HG02943 (cell line): Measurements from ENCODE around the gene IL1R2.

Source experiments
- ATAC-seq: cut with Tn5 transposase; IDR thresholded peaks from one replicate; pipeline ENCODE4 v1.9.1; 2021; ENCODE audit warnings: mild to moderate bottlenecking, low read depth, moderate library complexity; ENCODE audit not compliant: unreplicated experiment

IL1R2 gene

DNA sequence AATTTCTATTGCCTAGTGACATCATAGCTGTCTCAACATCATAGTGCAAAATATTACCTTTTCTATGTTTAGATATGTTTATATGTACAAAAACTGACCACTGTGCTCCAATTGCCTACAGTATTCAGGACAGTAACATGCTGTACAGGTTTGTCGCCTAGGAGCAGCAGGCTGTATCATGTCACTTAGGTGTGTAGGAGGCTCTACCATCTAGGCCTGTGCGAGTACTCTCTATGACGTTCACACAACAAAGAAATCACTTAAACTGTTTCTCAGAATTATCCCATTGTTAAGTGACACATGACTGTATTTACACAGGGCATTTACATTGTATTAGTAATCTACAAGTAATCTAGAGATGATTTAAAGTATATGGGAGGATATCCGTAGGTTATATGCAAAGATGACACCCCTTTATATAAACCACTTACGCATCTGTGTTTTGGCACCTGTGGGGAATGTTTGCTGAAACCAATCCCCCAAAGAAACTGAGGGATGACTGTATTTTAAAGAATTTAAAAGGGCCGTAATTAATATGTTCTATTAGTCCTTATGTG lies 24.7 kb downstream of the IL1R2 start:
- ATAC-seq: no peak

DNA sequence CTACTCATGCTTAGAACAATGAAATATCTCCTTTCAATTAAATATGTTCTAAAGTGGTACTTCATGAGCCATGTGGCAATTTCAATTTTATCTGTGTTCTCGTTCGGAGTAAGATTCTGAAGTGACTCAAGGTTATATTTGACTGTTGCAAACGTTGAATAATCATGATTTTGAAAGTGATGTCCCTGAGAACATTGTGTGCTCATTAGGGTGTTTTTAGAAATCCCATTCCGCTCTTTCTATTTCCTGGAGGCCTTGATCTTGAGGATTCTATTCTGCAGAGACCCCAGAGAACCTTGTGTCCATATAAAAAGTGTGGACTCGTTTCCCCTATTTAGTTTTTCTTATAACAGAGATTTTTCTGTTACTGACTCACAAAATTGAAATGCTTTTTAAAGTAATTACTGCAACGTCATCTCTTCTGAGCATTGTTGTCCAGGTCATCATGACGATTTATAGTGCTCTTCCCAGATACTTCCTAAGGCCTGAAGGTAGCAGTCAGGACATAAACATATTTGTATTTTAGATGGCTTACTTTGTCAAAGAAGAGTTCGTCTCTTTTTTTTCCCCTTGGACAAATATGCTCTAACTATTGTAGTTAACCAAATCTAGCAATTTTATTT lies 27.2 kb downstream of the IL1R2 start:
- ATAC-seq: no peak

DNA sequence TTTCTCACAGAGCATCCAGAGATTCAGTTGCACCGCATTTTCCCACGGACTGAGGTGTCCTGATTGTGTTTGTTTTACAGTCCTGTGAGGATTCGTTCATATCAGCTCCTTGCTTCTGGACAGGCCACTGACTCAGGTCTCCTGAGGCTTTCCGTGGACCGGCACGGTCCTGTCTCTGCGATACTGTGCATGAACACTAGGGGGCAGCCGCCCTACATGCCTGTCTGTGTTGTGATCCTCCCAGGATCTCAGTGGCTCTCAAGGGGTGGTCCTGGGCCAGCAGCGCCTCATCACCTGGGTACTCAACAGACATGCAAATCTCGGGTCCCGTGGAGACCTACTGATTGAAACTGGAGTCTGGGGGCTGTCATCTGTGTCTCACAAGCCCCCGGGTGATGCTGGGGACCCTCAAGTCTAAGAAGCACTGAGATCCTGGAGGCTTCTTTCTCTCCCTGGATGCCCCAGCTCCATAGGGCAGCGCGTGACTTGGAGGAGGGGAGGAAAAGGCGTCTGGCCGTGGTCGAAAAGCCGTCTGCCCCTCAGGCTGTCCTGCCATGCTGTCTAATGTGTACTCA lies 28.9 kb downstream of the IL1R2 start:
- peak; percentile 43 for ATAC-seq

DNA sequence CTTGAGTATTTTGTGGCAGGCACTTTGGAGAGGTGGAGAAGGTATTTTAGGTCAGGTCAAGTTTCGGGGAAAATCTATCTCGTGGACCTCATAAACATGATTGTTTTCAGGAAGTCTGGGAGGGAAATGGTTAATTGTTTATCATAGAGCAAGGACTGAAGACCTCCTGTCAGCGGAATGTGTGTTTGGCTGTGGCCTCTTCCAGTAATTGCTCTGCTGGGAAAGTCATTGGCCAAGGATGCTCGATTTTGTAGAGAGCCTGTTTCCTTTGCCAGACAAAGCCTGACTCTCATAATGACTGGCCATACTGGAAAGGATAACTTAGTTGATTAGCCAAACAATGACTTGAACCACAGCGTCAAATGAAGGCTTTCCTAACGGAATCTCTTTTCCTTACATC lies 30.0 kb downstream of the IL1R2 start:
- no peak for ATAC-seq

DNA sequence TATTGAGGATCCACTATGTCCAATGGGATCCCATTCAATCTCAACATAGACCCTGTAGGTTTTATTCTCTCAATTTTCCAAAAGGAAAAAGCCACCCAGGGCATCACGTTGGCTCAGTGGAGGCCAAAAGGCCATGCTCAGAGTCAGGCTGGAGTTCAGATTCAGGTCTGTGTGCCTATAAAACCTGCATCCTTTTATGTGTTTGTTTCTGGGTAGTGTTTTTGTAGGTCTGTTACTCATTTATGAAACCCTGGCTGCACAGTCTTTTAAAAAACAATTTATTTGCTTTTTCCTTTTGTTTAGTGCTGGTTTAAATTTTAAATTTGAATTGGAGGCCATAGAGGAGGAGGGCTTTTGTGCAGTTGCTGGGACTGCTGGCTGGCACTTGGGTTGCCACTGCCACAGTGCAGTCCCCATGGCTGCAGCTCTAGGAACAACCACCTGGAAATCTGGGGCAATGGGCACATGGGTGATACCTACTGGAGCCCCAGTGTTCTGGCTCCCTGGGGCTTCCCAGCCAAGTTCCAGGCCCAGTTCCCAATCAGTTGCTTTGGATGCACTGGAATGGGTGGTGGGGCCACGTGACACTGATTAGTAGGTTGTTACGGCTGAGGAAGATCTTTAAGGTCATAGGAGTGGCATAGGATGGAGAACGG lies 31.3 kb downstream of the IL1R2 start:
- ATAC-seq: no peak

- no peak for ATAC-seq
Observed at GRCh38 chr2:102024410-102024809, 32.6 kb downstream of the IL1R2 start.

- peak; percentile 78 for ATAC-seq
Observed at GRCh38 chr2:102025016-102025501, 33.3 kb downstream of the IL1R2 start.

DNA sequence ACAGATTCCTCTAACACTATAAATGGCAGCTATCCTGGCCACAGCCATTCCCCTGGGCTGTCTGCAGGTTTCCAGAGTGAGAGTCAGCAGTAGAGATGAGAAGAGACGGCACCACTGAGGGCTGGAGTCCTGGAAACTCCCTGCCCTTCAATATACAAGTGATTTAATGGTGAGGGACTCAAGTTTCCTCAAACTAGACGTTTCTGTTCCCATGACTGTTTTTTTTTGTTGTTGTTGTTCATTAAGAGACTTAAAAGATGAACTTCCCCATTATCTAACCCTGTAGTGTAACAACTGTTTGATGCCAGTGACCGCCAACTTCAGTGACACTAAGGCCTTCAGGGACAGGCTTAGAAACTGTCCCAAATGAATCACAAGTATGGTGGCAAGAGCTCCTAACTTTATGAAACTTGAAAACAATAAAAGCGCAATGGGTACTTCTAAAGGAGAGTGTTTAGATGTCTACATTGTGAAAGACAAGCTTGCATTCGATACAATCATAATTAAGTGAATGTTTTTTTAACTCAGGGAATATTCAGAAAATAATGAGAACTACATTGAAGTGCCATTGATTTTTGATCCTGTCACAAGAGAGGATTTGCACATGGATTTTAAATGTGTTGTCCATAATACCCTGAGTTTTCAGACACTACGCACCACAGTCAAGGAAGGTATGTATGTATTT lies 34.0 kb downstream of the IL1R2 start:
- peak; percentile 49 for ATAC-seq

DNA sequence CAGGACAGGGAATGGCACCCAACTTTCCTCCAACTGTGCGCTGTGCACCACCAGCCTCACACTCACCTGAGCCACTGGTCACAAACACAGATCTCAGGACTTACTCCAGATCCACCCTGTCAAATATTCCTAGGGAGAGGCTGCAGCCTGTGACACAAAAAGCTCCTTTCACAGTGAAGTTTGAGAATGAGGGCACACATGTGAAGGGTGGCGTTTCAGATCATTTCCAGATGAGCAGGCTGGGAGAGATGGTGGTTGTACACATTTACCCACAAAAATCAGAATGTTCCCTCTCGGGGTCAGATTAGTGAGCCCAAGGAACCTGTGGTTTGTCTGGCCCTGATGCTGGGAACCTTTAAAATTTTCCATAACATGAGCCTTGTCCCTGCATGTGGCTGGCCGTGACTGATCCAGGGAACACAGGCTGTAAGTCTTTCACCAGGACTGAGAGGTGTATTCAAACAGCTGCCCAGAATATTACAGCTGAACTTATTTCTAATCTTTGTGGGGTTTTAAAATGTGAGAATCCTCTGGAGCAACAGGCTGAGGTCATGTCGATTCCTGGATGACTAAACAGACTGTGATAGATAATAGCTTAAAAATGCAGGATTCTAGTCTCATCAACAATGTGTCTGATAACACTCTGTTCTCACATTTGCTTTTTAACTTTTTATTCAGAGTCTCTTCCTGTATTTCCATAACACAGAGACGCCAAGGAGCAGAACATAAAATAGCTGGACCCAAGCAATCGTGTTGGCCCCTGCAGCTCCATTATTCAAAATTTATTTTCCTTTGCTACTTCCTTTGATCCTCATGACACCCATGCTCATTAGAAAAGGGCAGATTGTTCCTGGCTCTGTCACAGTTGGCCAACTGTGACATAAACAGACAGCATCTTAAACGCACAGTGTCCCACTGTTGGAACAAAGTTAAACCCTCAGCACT lies 35.5 kb downstream of the IL1R2 start:
- ATAC-seq: no peak

- no peak for ATAC-seq
Observed at GRCh38 chr2:102028470-102028869, 36.7 kb downstream of the IL1R2 start.

GRCh38 chr2:102029405-102029804 lies 37.6 kb downstream of the IL1R2 start:
- no peak for ATAC-seq

GRCh38 chr2:102029952-102030351 lies 38.2 kb downstream of the IL1R2 start:
- no peak for ATAC-seq

- ATAC-seq: no peak
Observed at GRCh38 chr2:102030502-102030854, 38.7 kb downstream of the IL1R2 start.

DNA sequence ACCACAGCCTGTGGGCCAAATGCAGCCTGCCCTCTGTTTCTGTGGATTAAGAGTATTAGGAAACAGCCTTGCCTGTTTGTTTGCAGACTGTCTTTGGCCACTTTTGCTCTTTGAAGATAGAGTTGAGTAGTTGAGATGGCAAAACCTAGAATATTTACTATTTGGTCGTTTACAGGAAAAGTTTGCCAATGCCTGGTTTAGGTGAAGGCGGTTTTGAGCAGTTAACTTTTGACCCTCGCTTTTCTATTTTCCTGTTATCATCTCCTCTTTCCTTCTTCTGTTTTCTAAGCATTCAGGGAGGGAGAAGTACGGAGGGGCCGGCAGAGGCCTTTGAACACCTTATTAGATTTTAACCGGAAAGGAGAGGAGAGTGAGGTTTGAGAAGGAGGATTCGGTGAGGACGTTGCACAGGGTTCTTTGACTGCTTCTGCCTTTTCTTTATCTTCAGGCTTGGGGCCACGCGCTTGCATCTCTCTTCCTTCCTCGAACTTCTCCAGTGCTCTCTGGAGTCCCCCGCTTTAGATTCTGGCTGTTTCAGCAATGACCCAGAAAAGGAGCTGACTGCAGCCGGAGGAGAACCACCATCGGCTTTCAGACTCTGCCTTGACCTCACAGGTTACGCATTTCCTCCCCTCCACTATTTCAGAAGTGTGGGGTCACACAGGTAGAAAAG lies 39.2 kb downstream of the IL1R2 start:
- ATAC-seq: no peak

GRCh38 chr2:102032368-102033030 lies 40.7 kb downstream of the IL1R2 start:
- ATAC-seq: no peak

- peak; percentile 87 for ATAC-seq
Observed at GRCh38 chr2:102033031-102033749, 41.4 kb downstream of the IL1R2 start.

GRCh38 chr2:102033750-102034682 lies 42.3 kb downstream of the IL1R2 start:
- no peak for ATAC-seq
